ENCODE data around the gene DEPDC5.

The DEPDC5 gene

DNA sequence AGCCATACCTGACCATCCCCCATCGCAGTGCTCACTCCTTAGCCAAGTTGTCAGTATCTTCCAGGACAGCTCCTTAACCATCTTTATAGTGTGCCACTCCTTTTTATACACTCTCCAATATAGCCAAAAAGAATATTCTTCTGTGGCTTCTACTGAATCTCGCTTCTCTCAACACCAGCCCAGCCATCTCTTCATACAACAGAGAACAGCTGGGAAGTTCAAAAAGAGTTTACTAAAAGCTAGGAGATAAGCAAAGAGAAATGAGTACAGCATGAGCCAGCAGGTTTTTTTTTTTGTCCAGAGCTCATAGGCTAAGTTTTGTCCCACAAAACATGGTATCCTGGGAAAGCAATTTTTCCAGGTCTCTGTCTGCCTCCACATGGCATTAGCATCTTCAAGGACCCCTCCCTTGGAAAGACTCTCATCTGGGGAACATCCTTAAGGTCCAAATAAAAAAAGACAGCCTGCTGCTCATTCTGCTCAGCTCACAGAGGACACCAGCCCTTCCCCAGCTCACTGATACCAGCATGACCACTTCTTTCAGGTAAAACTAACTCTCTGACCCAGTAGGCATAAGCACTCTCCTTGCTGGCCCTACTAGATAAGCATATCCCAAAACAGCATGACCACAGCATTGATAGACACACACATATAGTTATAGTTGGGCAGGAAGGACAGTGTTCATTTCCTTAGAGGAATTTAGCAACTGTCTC lies 141.7 kb downstream of the DEPDC5 start:
- DNase-seq (ENCODE audit: low read depth in 2 of 2): no peak

DNA sequence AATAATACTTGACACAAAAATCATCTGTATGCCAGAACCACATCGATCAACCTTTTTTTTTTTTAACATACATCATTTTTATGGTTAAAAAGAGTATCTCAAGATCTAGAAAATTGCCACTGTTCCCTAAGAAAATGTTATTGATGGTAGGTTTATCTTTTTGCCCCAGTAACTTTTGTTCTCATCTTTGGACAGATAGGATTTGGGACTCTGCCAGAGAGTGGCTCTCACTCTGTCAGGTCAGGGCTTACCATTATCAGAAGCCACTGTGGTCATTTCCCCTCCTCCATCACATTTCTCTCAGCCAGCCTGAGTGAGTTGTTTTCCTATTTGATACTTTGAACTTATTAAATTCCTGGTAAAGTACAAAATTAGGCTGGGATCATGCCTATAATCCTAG lies 142.7 kb downstream of the DEPDC5 start:
- DNase-seq (ENCODE audit: low read depth in 2 of 2): no peak

DNA sequence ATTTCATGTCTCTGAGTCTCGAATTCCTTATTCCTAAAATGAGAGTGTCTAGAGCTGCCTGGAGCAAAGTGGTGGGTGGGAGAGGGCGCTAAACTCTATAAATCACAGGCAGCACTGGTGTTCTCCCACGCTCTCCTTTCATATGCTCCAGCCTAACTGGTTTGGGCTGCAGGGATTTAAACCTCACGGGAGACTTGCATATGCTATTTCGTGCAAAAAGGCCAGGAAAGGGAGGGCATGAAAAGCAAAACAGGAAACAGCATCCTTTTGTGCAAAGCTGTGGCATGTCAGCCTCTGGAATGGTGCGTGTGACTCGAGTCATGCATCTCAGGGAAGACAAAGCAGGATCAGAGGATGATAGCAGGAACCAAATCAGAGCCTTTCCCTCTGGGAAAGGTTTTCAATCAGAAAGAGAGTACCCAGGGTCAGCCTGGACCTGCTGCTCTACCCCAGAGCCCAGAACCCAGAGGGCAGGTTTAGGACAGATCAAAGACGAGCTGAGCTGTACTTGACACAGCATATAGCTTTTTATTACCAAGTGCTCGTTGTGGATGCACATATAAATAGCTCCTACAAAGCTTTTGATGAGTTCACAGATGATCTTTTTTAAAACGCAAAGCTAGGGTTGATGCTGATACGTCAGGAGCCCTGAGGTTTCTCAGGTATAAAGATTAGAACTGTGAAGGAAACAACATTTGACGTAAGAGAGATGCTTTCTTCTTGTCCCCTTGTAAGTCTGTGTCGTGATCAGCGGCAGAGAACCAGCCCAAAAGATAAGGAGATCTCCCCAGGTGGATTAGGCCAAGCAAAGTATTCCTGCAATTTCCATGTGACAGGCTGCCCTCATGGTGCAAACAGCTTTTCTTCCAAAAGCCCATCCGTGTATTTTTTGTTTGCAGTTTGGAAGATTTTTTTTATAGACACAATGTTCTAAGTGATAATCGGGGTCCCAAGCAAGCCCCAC lies 144.3 kb downstream of the DEPDC5 start:
- no peak for DNase-seq (ENCODE audit: low read depth in 2 of 2)

DNA sequence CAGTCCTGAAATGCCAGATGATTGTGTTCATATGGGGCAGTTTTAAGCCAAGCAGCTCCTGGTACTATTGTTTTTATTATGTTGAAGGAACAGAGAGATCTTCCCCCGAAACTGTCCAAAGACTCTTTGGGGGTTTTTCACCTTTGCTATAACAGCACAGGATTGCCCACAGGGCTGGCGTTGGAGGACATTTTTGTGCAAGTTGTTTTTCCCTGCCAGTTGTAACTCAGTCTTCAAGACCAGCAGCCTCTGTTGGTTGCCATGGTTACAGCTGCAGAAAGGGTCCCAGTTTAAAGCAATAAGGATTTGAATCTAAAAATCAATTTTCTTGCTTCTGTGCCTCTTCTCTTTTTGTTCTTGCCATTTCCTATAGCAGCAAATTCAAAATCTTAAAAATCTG lies 145.1 kb downstream of the DEPDC5 start:
- DNase-seq (ENCODE audit: low read depth in 2 of 2): no peak

DNA sequence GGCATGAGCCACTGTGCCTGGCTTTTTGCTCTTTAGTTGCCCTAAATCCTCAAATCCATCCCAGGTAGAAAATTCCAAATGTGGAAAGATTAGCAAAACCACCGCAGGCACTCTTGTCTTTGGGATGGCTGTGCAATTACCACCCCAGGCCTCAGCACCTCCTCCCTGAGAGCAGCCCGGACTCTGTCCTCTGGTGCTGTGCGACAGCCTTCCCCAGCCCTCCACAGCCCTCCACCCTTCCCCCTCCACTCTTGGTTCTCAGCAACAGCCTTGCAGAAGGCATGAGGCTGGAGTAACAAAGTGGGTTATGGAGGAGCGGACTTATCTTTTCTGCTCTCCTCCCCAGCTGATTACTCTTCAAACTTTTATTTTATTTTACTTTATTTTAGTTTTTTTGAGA lies 145.8 kb downstream of the DEPDC5 start:
- no peak for DNase-seq (ENCODE audit: low read depth in 2 of 2)

DNA sequence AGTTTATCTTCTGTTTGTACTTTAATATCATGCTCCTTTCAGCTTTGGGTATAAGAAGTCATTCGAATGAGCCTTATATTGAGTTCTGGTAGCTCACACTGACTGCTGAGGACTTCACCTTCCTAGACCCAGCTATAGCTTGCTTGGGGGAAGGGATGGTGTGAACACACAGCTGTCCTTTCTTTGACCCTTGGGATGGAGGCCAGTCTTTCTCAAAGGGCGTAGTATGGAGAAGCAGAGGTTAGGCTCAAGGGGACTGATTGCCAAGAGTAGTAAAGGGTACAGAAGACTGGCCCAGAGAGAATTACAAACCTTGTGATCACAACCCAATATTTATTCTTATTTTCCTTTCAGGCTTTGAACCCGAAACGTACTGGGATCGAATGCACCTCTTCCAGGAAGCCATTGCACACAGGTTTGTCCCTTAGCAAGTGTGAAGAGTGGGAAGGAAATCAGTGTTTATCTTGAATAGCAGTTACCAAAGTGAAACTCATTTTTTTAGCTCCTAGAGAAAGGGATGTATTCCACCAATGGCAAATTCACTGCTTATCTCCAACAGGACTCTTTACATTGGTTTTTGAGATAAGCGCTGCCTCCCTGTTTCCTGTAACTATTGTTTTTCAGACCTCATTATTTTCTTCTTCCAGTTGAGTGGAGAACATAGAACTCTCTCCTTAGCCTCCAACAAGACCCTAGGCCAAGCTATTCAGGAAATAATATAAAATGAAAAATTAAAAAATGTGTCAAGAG lies 147.7 kb downstream of the DEPDC5 start:
- DNase-seq (ENCODE audit: low read depth in 2 of 2): no peak

DNA sequence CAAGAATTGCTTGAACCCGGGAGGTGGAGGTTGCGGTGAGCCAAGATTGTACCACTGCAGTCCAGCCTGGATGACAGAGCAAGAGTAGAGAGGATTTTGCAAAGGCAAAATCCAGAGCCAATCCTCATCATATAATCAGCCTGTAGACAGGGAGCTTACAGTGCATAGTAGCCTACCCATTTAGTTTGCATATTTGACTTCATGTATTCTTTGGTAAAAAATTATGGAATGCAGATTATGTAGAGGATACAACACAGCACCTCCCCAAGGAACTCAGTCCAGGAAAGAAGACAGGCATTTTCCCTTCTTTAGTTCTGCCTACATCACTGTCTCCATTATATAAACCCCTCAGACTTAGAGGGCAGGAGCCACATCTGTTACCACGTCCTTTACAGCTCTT lies 150.8 kb downstream of the DEPDC5 start:
- DNase-seq (ENCODE audit: low read depth in 2 of 2): no peak

DNA sequence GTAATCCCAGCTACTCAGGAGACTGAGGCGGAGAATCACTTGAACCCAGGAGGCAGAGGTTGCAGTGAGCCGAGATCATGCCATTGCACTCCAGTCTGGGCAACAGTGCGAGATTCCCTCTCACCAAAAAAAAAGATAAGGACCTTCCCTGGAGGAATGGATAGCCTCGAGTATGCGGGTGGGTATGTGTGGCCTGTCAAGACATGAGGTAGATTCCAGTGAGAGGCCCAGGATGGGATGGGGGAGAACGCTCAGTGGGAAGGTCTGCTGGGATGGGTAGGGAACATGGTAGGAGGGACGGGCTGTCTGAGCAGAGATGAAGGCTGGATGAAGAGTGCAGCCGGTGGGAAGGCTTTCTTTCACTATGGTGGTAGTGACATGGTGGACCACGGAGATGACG lies 151.5 kb downstream of the DEPDC5 start:
- no peak for DNase-seq (ENCODE audit: low read depth in 2 of 2)

DNA sequence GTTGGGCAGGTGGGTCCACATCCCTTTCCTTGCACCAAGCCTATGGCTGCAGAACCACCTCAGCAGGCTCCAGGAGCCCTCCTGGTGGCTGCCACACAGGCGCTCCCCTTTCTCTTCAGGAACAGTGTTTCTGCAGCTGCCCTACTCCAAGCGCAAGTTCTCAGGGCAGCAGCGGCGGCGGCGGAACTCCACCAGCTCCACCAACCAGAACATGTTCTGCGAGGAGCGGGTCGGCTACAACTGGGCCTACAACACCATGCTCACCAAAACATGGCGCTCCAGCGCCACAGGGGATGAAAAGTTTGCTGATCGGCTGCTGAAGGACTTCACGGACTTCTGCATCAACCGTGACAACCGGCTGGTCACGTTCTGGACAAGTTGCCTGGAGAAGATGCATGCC lies 152.3 kb downstream of the DEPDC5 start:
- no peak for DNase-seq (ENCODE audit: low read depth in 2 of 2)

DNA sequence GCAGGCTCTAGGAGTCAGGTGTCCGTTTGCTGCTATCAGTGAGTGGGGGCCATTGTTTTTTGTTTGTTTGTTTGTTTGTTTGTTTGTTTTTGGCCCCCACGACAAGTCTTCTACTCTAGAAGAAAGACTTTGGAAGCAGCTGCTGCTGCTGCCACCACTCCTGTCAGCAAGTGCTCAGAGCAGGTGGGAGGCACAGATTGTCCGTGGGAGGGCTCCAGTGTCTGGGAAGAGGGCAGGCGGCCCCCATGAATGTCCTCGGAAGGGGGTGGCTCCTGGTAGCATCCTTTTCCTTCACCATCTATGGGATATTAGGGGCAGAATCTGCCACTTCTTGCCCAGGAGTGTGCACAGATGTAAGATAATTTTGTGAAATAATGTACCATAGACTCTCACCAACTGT lies 152.8 kb downstream of the DEPDC5 start:
- DNase-seq (ENCODE audit: low read depth in 2 of 2): no peak

DNA sequence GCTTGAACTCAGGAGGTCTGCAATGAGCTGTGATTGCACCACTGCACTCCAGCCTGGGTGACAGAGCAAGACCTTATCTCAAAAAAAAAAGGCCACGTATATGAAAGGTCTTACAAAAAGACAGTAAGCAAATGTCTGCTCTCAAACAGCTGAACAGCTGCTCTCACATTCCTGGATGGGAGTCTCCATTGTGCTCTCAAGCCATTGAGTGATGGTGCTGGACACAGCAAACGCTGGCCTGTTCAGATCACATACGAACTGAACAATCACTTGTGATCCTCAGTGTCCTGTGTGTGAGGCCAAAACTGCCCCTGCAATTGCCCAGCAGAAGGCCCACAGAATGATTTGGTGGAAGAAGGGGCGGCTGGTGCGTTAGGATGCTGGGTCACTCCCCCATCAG lies 156.2 kb downstream of the DEPDC5 start:
- DNase-seq (ENCODE audit: low read depth in 2 of 2): no peak

DNA sequence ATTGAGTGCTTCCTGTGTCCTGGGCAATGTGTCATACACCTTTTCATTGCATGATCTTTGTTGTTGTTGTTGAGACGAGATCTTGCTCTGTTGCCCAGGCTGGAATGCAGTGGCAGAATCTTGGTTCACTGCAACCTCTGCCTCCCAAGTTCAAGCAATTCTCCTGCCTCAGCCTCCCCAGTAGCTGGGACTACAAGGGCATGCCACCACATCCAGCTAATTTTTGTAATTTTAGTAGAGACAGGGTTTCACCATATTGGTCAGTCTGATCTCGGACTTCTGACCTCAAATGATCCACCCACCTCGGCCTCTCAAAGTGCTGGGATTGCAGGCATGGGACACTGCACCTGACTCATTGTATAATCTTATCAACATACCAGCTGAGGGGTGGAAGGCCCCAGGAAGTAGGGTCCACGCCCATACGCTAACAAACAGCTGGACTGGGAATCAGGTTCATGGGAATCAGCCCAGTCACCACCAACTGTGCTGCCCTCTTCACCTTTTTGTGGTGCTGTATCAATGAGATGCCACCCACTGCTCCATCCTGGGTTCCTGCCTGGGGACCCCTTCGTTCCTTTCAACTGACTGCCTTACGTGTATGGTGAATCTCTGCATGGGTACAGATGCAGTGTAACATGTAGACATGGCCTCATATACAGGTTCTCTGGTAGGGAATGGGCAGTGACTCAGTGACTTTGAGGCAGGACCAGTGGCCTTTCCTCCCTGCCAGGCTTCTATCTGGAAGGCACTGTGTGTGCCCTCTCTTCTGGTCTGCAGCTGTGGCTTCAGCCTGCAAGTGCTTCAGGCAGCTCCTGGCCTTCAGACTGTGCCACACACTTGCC lies 158.0 kb downstream of the DEPDC5 start:
- DNase-seq (ENCODE audit: low read depth in 2 of 2): no peak

DNA sequence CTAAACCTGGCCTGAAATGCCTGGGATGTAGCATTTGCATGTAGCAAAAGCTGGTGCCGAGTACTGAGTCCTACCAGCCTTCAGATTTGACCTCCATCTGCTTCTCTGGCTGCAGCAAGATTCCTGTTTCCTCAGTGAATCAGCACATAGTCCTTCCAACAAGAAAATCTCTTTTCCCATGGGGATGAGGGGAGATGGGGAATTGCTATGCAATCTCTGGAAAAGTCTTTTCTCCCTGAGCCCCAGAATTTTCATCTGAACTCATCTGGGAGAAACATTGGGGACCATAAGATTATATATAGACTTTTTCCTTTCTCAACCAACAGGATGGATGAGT lies 158.6 kb downstream of the DEPDC5 start:
- DNase-seq (ENCODE audit: low read depth in 2 of 2): no peak

DNA sequence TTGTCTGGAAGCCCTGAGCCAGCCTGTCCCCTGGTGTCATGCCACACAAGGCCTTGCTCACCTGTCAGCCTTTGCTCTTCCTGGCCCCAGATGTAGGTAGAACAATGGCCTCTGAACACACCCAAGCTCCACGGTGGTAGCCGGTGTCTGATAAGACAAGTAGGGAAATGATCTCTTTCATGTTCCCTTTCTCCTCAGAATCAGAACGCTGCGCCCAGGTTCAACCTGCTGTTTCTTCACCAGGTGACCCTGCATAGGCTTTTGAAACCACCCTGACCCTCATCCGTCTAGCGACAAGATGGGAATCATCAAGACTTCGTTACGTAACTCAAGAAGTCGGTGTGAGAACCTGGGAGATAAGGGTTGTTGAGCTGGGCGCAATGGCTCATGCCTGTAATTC lies 161.8 kb downstream of the DEPDC5 start:
- DNase-seq (ENCODE audit: low read depth in 2 of 2): no peak

DNA sequence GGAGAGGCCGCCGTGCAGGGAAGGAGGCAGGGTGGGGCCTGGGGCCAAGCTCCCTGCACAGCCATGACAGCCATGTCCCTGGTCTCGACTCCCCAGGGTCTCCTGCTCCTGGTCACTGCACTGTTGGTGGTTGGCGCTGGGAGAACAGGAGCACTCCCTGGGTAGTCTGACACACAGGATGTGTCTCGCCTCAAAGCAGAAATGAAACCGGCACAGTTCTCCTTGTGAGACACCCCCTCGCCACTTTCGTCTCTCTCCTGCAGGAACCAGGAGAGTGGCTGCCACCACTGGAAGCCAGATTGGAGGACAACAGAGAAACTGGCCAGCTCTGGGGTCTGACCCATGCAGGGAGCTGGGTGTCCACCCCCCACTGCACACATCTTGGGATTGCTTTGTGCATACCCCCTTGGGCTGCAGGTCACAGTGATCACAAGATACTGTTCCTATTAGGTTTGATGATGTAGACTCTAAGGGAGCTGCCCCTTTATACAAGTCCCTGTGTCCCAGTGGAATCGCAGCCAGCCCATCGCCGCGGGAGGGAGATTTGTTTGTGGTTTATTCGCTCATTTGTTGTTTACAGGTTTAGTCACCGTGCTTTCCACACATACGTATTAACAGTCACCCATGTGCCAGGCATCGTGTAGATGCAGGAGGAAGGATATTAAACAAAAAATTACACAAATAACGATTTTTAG lies 163.6 kb downstream of the DEPDC5 start:
- DNase-seq (ENCODE audit: low read depth in 2 of 2): no peak

DNA sequence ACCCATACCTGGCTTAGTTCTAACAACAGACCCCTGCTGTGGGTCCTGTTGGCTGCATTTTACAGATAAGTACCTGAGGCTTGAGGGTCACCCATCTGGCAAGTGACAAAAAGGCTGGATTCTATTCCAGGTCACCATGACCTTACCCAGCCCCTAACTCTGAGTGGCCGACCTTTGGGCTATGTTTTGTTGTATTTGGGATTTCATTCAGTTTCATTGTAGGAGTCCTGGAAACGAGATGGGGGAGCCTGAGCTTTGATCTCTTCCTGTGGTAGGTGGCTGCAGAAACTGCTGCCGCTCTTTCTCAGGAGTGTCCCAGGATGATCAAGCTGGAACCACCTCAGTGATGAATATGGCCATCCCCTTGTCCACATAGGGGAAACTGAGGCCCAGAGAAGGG lies 165.9 kb downstream of the DEPDC5 start:
- DNase-seq (ENCODE audit: low read depth in 2 of 2): no peak

DNA sequence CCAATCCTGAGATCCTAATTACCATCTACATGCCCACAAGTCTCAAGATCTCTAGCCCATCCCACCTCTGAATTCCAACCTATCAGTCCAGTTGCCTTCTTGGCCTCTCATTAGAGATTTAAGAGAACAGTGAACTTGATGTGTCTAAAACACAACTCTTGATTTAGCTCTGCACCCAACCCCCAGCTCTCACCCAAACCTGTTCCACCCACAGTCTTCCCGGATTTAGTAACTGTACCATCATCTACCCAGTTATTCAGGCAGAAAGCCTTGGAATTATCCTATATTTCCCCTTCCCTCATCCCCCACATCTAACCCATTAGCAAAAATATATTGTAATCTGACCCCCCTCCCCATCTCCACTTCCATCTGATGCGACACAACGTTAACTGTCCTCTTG lies 166.5 kb downstream of the DEPDC5 start:
- DNase-seq (ENCODE audit: low read depth in 2 of 2): no peak

DNA sequence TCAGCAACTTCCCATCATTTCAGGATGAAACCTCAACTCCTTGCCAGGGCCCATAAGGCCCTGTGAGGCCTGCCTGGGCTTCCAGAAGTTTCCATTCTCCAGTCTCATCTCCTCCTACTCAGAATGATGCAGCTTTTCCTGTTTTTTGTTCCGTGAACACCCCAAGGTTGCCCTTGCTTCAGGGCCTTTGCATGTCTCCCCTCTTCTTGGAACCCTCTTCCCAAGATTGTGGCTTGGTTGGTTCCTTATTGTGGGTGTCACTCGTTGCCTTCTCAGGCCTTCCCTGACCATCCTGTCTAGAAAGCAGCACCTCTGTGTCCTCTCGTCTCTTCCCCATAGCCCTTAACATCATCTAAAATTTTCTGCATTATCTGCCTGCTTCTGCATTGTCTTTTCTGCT lies 167.3 kb downstream of the DEPDC5 start:
- DNase-seq (ENCODE audit: low read depth in 2 of 2): no peak

DNA sequence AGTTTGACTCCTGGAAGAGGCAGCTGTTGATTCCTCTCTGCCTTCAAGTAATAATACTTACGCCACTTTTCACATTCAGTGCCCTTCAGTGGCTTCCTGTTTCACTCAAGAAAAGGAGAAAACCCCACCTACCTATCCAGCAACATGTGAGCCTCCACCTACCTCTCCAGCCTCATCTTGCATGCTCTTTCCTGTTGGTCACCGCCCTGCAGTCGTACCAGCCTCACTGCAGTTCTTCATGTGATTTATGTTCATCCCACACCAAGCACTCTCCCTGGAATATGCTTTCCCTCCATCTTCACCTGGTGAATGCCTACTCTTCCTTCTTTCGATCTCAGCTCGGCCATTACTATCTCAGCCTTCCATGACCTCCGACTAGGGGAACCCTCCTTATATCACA lies 168.7 kb downstream of the DEPDC5 start:
- no peak for DNase-seq (ENCODE audit: low read depth in 2 of 2)

DNA sequence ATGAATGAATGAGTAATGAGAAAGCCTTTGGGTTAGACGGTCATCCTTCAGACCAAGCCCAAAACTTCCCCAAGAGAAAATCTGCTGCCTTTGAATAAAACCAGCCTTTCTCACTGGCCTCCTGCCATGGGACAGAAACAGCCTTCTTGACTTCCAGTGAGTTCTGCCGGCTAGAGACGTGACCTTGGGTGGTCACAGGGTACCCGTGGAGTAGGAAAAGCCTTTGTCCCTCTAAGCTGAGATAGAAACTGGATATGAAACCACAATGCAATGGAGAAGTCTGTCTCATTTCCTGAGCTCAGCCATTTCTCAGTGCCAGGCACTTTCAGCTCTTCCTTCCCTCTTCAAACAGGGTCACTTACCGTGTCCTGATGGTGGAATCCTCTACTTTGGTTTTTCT lies 169.3 kb downstream of the DEPDC5 start:
- DNase-seq (ENCODE audit: low read depth in 2 of 2): no peak

DNA sequence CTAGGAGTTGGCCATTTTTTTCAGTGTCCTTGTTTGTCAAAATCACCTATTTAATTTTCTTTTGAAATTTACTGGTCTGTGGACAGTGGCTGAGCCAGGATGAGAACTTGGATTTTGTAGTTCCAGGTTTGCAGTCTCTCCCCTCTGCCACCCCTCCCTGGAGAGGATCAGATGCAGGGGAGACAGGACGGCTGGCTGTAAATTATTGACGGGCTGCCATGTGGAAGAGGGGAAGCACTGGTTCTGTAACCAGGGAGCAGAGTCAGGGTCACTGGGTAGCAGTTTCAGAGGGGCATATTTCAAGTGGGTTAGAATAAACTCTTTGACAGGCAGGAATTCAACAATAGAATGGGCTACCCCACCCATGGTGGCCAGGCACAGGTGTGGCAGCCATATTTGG lies 169.9 kb downstream of the DEPDC5 start:
- DNase-seq (ENCODE audit: low read depth in 2 of 2): no peak

Data from activated CD8-positive, alpha-beta memory T cell treated with anti-CD3 and anti-CD28 coated beads for 4 hours (primary cell).